Activated CD4-positive, alpha-beta T cell treated with anti-CD3 and anti-CD28 coated beads, Interleukin-2, amount 10 ng/mL, durations not matched to agents 24 days and 14 days (primary cell): ENCODE results near the gene LRP6. TPM values are rescaled to one million over a fixed set of nuclear protein-coding genes. Genes with fewer than 3 reads are reported as not detected.
A peak's percentile ranks its signal among the peaks of the same experiment; 100 is the strongest.
"Not testable (repeated sequence)": the region's sequence is repeated elsewhere in the genome, so short reads cannot be mapped to it uniquely, and the experiment has no call there.

Experiments
- DNase-seq: peaks from one replicate; pipeline ENCODE4 v3.0.0; 2022
- H3K27ac Mint-ChIP-seq: one replicate; pipeline ENCODE4 v1.8.0; 2022; ENCODE audit warnings: mild to moderate bottlenecking, mixed read lengths
- H3K27me3 Mint-ChIP-seq: one replicate; pipeline ENCODE4 v1.8.0; 2022; ENCODE audit warnings: mixed read lengths
- H3K36me3 Mint-ChIP-seq: one replicate; pipeline ENCODE4 v1.8.0; 2022; ENCODE audit warnings: low read depth, mild to moderate bottlenecking, mixed read lengths
- H3K4me1 Mint-ChIP-seq: one replicate; pipeline ENCODE4 v1.8.0; 2021; ENCODE audit warnings: mixed read lengths
- H3K4me3 Mint-ChIP-seq: one replicate; pipeline ENCODE4 v1.8.0; 2022; ENCODE audit warnings: mild to moderate bottlenecking, moderate library complexity, mixed read lengths
- H3K9me3 Mint-ChIP-seq: one replicate; pipeline ENCODE4 v1.8.0; 2021; ENCODE audit warnings: mixed read lengths
- intact Hi-C: fragments of 100-400 bp; cut with micrococcal nuclease; formaldehyde crosslinking; loops from one replicate; pipeline ENCODE4 v1.15.1; 2023
- total RNA-seq: library from RNA; stranded (reverse); gene quantifications from 2 replicates; pipeline ENCODE4 v1.2.3, GENCODE V29; 2022

Gene LRP6
- 5.8 and 8.4 TPM in 2 replicates for total RNA-seq

DNA sequence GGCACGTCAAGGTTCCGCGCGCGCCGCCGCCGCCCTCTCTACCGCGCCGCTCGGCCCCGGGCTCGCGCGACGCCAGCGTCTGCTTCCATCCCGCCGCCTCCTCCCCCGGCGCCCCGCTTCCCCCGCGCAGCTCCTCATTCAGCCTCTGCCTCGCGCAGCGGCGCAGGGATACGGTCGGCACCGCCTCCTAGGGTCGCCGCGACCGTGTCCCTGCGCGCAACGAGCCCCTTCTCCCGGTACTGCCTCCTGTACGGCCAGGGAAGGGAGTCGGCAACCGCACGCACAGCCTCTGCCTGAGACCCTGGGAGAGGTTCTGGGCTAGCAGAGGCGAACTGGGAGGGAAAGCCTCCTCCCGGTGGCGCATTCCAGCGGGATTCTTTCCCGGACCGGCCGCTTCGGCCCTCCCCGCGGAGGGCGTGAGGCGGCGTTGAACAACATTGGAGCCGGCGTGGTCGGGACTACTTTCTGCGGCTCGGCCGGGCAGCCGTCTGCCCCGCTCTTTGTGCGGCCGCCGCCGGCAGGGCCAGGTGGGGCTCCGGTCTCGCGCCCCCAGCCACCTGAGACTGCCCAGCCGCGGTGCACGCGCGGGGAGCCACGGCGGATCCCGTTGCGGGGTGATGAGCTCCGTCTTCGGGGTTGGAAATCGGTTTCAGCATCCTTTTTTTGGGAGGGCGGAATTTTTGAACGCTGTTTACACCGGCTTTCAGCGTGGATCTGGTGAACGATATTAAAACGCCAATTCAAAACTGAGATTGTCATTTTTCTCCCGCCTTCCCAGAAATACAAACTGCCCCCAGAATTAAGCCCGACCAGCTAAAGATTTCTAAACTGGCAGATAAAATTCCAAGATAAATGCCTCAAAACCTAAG is at the start of gene LRP6:
Gene LRP6 (minus strand): TSS at position 172 of the 869 bp plus-strand sequence. CDS start 309 bp downstream, outside the sequence.
- peak within 1 kb of the TSS; percentile 71 for H3K27ac Mint-ChIP-seq
- H3K9me3 Mint-ChIP-seq, result no peaks in the 10 kb centered on the region
- intact Hi-C loops, result loop anchor here (10.0 kb wide), 1 partner anchor 68 kb away; no protein-coding TSS in a partner anchor
- no peaks in the 10 kb centered on the region for H3K36me3 Mint-ChIP-seq
- DNase-seq, result peak; percentile 90
- peaks cover 14% of the 10 kb centered on the region for H3K4me1 Mint-ChIP-seq
- H3K27me3 Mint-ChIP-seq, result peaks cover 49% of the 10 kb centered on the region
- peak within 1 kb of the TSS; percentile 89 for H3K4me3 Mint-ChIP-seq

DNA sequence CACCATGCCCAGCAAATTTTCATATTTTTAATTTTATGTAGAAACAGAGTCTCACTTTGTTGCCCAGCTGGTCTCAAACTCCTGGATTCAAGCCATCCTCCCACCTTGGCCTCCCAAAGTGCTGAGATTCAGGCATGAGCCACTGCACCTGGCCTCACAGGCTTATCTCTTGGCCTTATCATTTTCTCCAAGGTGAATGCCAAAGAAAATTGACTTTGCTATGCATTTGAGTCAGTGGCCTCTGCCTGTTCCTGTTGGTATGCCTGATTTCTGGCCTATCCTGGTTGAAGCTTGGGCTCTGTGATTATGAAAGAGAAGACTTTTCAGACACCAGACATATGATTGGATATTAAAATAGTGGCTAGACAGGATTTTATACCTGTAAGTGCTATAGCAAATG is 49.0 kb upstream of the LRP6 start:
- intact Hi-C loops, result no loop called here
- H3K4me1 Mint-ChIP-seq, result peaks cover 2% of the 10 kb centered on the region
- no peak overlapping the region for H3K27ac Mint-ChIP-seq
- no peaks in the 10 kb centered on the region for H3K36me3 Mint-ChIP-seq
- H3K4me3 Mint-ChIP-seq, result no peak overlapping the region
- no peaks in the 10 kb centered on the region for H3K9me3 Mint-ChIP-seq
- no peak for DNase-seq
- H3K27me3 Mint-ChIP-seq, result peaks cover 4% of the 10 kb centered on the region

DNA sequence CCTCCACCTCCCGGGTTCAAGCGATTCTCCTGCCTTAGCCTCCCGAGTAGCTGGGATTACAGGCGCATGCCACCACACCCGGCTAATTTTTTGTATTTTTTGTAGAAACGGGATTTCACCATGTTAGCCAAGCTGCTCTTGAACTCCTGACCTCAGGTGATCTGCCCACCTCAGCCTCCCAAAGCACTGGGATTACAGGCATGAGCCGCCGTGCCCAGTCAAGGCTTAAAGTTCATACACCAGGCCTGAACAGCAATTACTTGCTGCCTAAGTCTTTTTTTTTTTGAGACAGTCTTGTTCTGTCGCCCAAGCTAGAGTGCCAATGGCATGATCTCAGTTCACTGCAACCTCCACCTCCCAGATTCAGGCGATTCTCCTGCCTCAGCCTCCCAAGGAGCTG is 43.9 kb upstream of the LRP6 start:
- intact Hi-C loops, DNase-seq, H3K36me3 Mint-ChIP-seq, H3K9me3 Mint-ChIP-seq, H3K27me3 Mint-ChIP-seq, H3K4me1 Mint-ChIP-seq, H3K27ac Mint-ChIP-seq, H3K4me3 Mint-ChIP-seq: not testable (repeated sequence)

DNA sequence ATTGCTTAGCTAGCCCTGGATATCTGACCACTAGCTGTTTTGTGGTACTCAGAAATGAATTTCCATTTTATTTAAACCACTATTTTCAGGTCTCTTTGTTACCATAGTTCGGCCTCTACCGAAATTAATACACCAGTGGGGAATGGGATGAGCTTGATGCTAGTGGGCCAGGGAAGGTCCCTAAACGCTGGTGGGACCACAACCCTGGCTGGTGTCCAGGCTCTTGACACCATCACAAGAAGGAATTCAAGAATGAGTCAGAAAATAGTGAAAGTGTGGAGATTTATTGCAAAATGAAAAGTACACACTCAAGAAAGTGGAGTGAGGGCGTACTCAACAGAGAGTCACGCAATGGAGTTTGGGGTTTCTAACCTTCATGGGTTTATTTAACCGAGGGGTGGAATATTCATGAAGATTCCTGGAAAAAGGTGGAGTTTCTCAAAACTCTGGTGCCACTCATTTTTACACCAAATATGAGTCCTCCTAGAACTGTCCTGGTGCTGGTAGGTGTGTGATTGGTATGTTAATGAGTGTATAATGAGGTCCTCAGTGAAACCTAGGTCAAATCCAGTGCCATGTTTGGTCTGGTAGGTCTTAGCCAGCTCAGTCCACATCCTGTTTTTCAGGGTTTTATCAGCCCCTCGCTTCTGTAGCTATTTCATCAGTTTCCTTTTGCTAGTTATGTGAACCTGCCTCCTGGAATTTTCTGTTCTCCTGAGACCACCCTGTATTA is 38.9 kb upstream of the LRP6 start:
- H3K36me3 Mint-ChIP-seq, result no peaks in the 10 kb centered on the region

DNA sequence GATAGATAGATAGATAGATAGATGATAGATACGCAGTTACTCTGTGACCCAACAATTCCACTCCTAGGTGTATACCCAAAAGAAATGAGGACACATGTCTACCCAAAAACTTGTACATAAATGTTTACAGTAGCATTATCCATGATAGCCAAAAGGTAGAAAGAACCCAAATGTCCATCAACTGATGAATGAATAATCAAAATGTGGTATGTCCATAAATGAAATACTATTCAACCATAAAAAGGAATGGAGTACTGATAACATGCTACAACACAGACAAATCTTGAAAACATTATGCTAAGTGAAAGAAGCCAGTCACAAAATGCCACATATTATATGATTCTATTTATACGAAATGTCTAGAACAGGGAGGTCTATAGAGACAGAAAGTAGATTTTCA is 36.1 kb upstream of the LRP6 start:
- Mint-ChIP-seq H3K27me3 (peaks cover 7% of the 10 kb centered on the region), H3K9me3 (no peaks in the 10 kb centered on the region), H3K4me1 (no peaks in the 10 kb centered on the region), H3K36me3 (no peaks in the 10 kb centered on the region), H3K4me3 (no peak overlapping the region), H3K27ac (no peak overlapping the region)
- intact Hi-C loops, result no loop called here
- no peak for DNase-seq

More for the DNA sequence above, 38.9 kb upstream of the LRP6 start:
- Mint-ChIP-seq H3K4me1 (no peaks in the 10 kb centered on the region), H3K27ac (no peak overlapping the region), H3K9me3 (no peaks in the 10 kb centered on the region), H3K4me3 (no peak overlapping the region), H3K27me3 (peaks cover 9% of the 10 kb centered on the region)
- intact Hi-C loops, result no loop called here
- DNase-seq, result no peak

DNA sequence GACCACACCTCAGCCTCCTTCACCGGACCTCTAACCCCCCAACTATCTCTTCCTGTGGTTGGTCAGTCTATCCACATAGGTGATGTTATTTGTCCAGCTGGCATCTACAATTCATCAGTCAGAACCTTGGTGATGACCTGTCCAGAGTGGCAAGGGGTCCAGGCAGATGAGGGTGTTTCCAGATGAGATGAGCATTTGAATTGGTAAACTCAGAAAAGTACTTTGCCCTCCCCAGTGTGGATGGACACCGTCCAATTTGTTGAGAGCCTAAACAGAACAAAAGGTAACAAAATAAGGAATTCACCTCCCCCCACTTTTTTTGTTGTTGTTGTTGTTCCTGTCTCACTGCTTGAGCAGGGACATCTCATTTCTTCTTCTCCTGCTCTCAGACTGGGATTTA is 34.3 kb upstream of the LRP6 start:
- no peaks in the 10 kb centered on the region for H3K36me3 Mint-ChIP-seq
- H3K4me3 Mint-ChIP-seq, result no peak overlapping the region
- intact Hi-C loops, result no loop called here
- no peak overlapping the region for H3K27ac Mint-ChIP-seq
- peaks cover 5% of the 10 kb centered on the region for H3K27me3 Mint-ChIP-seq
- DNase-seq, result no peak
- H3K9me3 Mint-ChIP-seq, result no peaks in the 10 kb centered on the region
- H3K4me1 Mint-ChIP-seq, result no peaks in the 10 kb centered on the region

DNA sequence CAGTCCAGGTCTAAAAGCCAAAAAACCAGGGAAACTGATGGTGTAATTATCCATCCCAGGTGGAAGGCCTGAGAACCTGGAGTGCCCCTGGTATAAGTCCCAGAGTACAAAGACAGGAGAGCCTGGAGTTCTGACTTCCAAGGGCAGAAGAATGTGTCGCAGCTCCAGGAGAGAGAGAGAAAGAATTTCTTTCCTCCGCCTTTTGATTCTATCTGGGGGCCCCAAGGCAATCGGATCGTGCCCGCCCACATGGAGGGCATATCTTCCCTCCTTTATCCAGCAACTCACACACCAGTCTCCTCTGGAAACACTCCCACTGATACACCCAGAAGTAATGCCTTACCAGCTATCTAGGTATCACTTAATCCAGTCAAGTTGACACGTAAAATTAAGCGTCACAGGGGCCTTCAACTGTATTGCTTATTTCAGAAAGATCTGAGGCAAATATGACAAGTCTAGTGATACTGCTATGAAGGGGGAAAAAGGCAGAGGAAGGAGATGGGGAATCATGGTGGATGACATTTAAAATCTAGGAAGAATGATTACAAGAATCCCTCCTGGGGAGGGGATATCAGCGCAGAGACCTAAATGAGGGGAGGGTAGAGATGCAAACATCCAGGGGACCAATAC is 30.5 kb upstream of the LRP6 start:
- H3K27ac Mint-ChIP-seq, result no peak overlapping the region
- no peaks in the 10 kb centered on the region for H3K36me3 Mint-ChIP-seq
- intact Hi-C loops, result no loop called here
- DNase-seq, result no peak
- peaks cover 2% of the 10 kb centered on the region for H3K27me3 Mint-ChIP-seq
- no peaks in the 10 kb centered on the region for H3K4me1 Mint-ChIP-seq
- no peaks in the 10 kb centered on the region for H3K9me3 Mint-ChIP-seq
- H3K4me3 Mint-ChIP-seq, result no peak overlapping the region

DNA sequence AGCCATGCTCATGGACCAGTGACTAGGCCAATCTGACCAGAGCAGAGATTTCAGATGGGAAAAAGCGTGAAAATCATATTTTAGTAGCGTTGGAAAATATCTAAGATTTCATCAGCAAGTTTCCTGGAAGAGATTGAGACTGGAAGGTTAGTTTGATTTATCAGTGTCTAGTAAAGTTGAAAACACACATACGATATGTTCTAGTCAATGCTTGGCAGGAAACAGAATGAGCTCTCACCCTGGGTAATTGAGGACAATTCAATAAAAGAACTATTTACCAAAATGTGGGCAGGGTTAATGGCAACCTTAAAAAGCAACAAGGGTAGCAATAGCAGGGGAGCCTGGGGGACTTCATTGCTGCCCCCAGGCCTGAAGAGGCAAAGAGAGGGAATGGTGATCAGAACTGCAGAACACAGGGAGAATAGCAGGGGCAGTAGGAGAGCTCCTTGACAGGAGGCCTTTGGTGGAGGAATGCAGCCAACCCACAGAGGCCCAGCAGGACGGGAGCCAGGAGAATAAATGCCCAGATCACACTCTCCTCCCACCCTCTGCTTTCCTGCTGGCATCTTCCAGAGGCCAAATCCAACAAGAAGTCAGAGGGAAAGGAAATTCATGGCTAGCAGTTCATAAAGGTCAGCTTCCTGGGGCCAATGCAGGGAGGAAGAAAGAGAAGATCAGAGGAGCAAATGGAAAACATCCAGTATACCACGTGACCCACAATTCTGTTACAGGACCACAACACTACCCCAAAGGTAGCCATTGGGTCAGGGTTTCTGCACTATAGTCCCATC is 27.6 kb upstream of the LRP6 start:
- DNase-seq, result no peak
- intact Hi-C loops, result no loop called here
- H3K27me3 Mint-ChIP-seq, result peaks cover 2% of the 10 kb centered on the region
- H3K27ac Mint-ChIP-seq, result no peak overlapping the region
- H3K9me3 Mint-ChIP-seq, result no peaks in the 10 kb centered on the region
- H3K36me3 Mint-ChIP-seq, result no peaks in the 10 kb centered on the region
- H3K4me3 Mint-ChIP-seq, result no peak overlapping the region
- H3K4me1 Mint-ChIP-seq, result no peaks in the 10 kb centered on the region

GRCh38 chr12:12290206-12290605 is 23.4 kb upstream of the LRP6 start:
- H3K4me3 Mint-ChIP-seq, result no peak overlapping the region
- intact Hi-C loops, result no loop called here
- H3K36me3 Mint-ChIP-seq, result no peaks in the 10 kb centered on the region
- no peak for DNase-seq
- no peak overlapping the region for H3K27ac Mint-ChIP-seq
- H3K4me1 Mint-ChIP-seq, result no peaks in the 10 kb centered on the region
- peaks cover 3% of the 10 kb centered on the region for H3K27me3 Mint-ChIP-seq
- H3K9me3 Mint-ChIP-seq, result no peaks in the 10 kb centered on the region

- H3K27ac Mint-ChIP-seq, result no peak overlapping the region
- intact Hi-C loops, result no loop called here
- peaks cover 2% of the 10 kb centered on the region for H3K4me1 Mint-ChIP-seq
- no peaks in the 10 kb centered on the region for H3K36me3 Mint-ChIP-seq
- H3K4me3 Mint-ChIP-seq, result no peak overlapping the region
- peaks cover 13% of the 10 kb centered on the region for H3K27me3 Mint-ChIP-seq
- no peak for DNase-seq
- H3K9me3 Mint-ChIP-seq, result no peaks in the 10 kb centered on the region
These were observed 19.6 kb upstream of the LRP6 start for GRCh38 chr12:12286441-12286840.

DNA sequence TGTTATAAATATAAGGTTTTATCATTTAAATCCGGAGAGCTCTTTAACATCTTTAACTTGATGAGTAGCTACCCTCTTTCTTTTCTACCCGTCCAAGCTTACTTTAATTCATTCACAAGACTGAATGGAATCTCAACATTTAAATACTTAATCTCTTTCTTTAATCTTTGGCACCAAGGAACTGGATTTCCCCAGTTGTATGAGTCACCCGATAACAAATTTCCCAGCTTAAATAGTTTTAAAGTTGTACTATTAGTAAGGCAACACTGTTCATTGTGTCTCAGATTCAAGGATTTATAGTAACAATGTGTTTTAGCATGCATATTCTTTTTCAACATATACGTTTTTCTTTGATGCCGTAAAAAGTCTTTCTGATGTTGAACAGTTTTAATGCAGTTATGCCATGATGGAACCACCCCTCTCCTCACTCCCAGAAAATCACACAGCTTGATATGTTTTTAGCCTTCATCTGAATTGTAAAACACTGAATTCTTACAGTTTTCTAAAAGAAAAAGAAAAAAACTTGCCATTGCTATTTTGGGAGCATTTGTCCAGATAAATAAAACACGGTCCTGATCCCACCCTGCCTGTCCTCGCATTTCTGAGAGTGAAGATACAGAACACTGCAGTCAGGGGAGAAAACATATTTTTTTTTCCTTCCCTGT is 16.0 kb upstream of the LRP6 start:
- no peak for DNase-seq
- H3K9me3 Mint-ChIP-seq, result peaks cover 4% of the 10 kb centered on the region
- peaks cover 22% of the 10 kb centered on the region for H3K27me3 Mint-ChIP-seq
- H3K27ac Mint-ChIP-seq, result no peak overlapping the region
- H3K4me1 Mint-ChIP-seq, result peaks cover 2% of the 10 kb centered on the region
- intact Hi-C loops, result no loop called here
- no peak overlapping the region for H3K4me3 Mint-ChIP-seq
- H3K36me3 Mint-ChIP-seq, result no peaks in the 10 kb centered on the region

GRCh38 chr12:12282202-12282601 is 15.4 kb upstream of the LRP6 start:
- Mint-ChIP-seq H3K36me3 (no peaks in the 10 kb centered on the region), H3K4me3 (no peak overlapping the region), H3K9me3 (peaks cover 4% of the 10 kb centered on the region), H3K27ac (no peak overlapping the region), H3K27me3 (peaks cover 22% of the 10 kb centered on the region), H3K4me1 (peaks cover 2% of the 10 kb centered on the region)
- DNase-seq, result no peak
- intact Hi-C loops, result no loop called here

- intact Hi-C loops, result no loop called here
- H3K27ac Mint-ChIP-seq, result no peak overlapping the region
- no peaks in the 10 kb centered on the region for H3K36me3 Mint-ChIP-seq
- peaks cover 2% of the 10 kb centered on the region for H3K4me1 Mint-ChIP-seq
- no peak overlapping the region for H3K4me3 Mint-ChIP-seq
- no peak for DNase-seq
- peaks cover 22% of the 10 kb centered on the region for H3K27me3 Mint-ChIP-seq
- H3K9me3 Mint-ChIP-seq, result peaks cover 4% of the 10 kb centered on the region
These were observed 14.3 kb upstream of the LRP6 start for GRCh38 chr12:12281134-12281533.
